Aorta (tissue), 5 donors: Measurements from ENCODE around the gene KRT73. TPM values are rescaled to one million over a fixed set of nuclear protein-coding genes. Genes with fewer than 3 reads are reported as not detected.

Source experiments
- ATAC-seq: fragments of 200-7000 bp; cut with Tn5 transposase; one replicate; pipeline ENCODE4 v1.9.1; 2022; ENCODE audit warnings: moderate library complexity; ENCODE audit not compliant: low FRiP score
- DNase-seq, 2 donors: peaks; one replicate each; pipeline ENCODE4 v3.0.0-alpha.2; 2020
- H3K27ac ChIP-seq, 2 donors: one replicate each; pipeline ENCODE4 v1.5.1; 2013; ENCODE audit warnings: low read length in 2 of 2, mild to moderate bottlenecking in 2 of 2, moderate library complexity in 2 of 2, control low read depth in 1 of 2, inconsistent platforms in 1 of 2, low read depth in 1 of 2
- H3K27me3 ChIP-seq, 2 donors: one replicate each; pipeline ENCODE4 v1.6.1; 2013; ENCODE audit warnings: control low read depth in 1 of 2, low read length in 1 of 2, mild to moderate bottlenecking in 1 of 2, moderate library complexity in 1 of 2; ENCODE audit not compliant: insufficient read depth in 2 of 2, control insufficient read depth in 1 of 2
- H3K36me3 ChIP-seq, 2 donors: one replicate each; pipeline ENCODE4 v1.6.1; 2013; ENCODE audit warnings: control low read depth in 1 of 2, low read length in 1 of 2, mild to moderate bottlenecking in 1 of 2; ENCODE audit not compliant: insufficient read depth in 2 of 2, control insufficient read depth in 1 of 2
- H3K4me1 ChIP-seq, 2 donors: one replicate each; pipeline ENCODE4 v1.6.1; 2013; ENCODE audit warnings: low read length in 2 of 2, control low read depth in 1 of 2, mild to moderate bottlenecking in 1 of 2, moderate library complexity in 1 of 2; ENCODE audit not compliant: insufficient read depth in 2 of 2, control insufficient read depth in 1 of 2
- H3K4me3 ChIP-seq, 2 donors: one replicate each; pipeline ENCODE4 v1.5.1; 2013; ENCODE audit warnings: low read length in 2 of 2, control low read depth in 1 of 2, mild to moderate bottlenecking in 1 of 2
- H3K9me3 ChIP-seq: one replicate; pipeline ENCODE4 v1.6.1; 2013; ENCODE audit warnings: mild to moderate bottlenecking, low read length; ENCODE audit not compliant: control insufficient read depth
- WGBS, 2 donors: extraction: QIAGEN DNeasy Blood & Tissue Kit; methylation state at CpG; one replicate each; pipeline ENCODE4 v1.1.7; 2013; 5-methylcytosine and 5-hydroxymethylcytosine counted together
- intact Hi-C, 2 donors: fragments of 100-400 bp; cut with DNase I; formaldehyde crosslinking; loops; one replicate each; pipeline versions ENCODE4 v1.14.2 to v1.15.0; 2022
- polyA plus RNA-seq, 2 donors: library from polyadenylated mRNA; stranded (reverse); fragments of 200-250 nt; gene quantifications; one replicate each; pipeline ENCODE4 v1.2.3, GENCODE V29; 2013
- total RNA-seq, 2 donors: library from RNA; stranded (reverse); fragmentation: NEBNext Ultra II Directional; extraction: Animal tissue kit (Norgen Biotek cat#: 25700); gene quantifications; one replicate each; pipeline ENCODE4 v1.2.1, GENCODE V29; 2021
- donor health status: healthy with polysubstance abuse.
- donor health status: Bipolar disorder and iron deficiency.
- donor health status: DM: no; HTN: no; CAD: no.
- donor health status: DM: no; HTN: no; CAD: no.
- donor health status: DM: yes; HTN: yes; CAD: no.

The KRT73 gene
- total and polyA plus RNA-seq, 4 donors = not detected

- intact Hi-C loops = loop anchor here (5.0 to 10.0 kb wide), 2 partner anchors 298 to 395 kb away; no protein-coding TSS in a partner anchor
- WGBS, 2 donors = 76 to 78% methylated on average over 10 of the region's 10 CpGs
- Histone ChIP-seq H3K27ac (no peak overlapping the region), H3K36me3 (no peaks in the 10 kb centered on the region), H3K9me3 (no peaks in the 10 kb centered on the region), H3K4me3 (no peak overlapping the region), H3K27me3 (no peaks in the 10 kb centered on the region), H3K4me1 (no peaks in the 10 kb centered on the region)
- no peak for ATAC-seq
- DNase-seq = no peak
Measured at GRCh38 chr12:52579468-52580465, 38.6 kb downstream of the KRT73 start.

GRCh38 chr12:52578469-52578868 is 39.9 kb downstream of the KRT73 start:
- ATAC-seq = no peak
- DNase-seq = no peak

DNA sequence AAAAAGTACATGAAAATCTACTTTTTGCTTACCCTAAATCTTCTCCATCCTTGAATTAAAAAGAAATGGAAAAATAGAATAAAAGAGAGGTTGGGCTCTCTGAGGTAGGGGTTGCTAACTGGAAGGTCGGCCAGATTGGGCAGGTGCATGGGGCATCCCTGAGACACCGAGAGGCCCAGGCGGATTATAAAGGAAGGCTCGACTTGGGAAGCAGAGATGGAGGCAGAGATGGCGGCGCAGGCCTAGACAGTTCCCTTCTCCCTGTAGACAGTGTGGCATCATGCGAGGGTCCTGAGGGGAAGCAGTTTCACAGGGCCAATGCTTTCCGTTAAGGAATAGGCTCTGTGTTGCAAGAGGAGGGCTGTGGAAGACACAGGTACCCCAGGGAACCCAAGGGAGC is 41.0 kb downstream of the KRT73 start:
- H3K4me1 ChIP-seq = no peaks in the 10 kb centered on the region
- H3K4me3 ChIP-seq = no peak overlapping the region
- H3K36me3 ChIP-seq = no peaks in the 10 kb centered on the region
- ATAC-seq (no peak), DNase-seq (no peak)
- H3K27me3 ChIP-seq = no peaks in the 10 kb centered on the region
- WGBS, 2 donors = 90 to 96% methylated on average over 8 of the region's 8 CpGs
- no peak overlapping the region for H3K27ac ChIP-seq
- H3K9me3 ChIP-seq = no peaks in the 10 kb centered on the region
- intact Hi-C loops = no loop called here

More at GRCh38 chr12:52578469-52578868, 39.9 kb downstream of the KRT73 start:
- no peaks in the 10 kb centered on the region for H3K9me3 ChIP-seq
- intact Hi-C loops = no loop called here
- no peak overlapping the region for H3K4me3 ChIP-seq
- no peak overlapping the region for H3K27ac ChIP-seq
- no peaks in the 10 kb centered on the region for H3K36me3 ChIP-seq
- 88 to 90% methylated on average over 3 of the region's 3 CpGs for WGBS, 2 donors
- H3K27me3 ChIP-seq = no peaks in the 10 kb centered on the region
- no peaks in the 10 kb centered on the region for H3K4me1 ChIP-seq

DNA sequence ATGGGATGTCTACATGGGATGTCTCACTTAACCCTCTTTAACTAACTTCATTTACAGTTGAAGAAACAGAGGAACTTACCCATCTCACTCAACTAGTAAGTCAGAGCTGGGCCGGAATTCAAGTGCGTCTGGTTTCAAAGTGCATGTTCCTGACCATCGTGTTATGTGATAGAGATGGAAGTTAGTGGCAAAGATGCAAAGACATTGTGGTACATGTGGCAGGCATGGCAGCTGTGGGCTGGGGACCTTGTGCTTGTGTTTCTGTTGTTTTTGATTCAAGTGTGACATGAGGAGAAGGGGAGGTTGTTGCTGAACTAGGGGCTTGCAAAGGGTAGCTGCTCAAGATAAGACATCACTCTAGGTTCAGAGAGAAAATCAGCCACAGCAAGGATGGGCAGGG is 42.4 kb downstream of the KRT73 start:
- Histone ChIP-seq H3K27ac (no peak overlapping the region), H3K9me3 (no peaks in the 10 kb centered on the region), H3K4me3 (no peak overlapping the region), H3K27me3 (no peaks in the 10 kb centered on the region), H3K4me1 (no peaks in the 10 kb centered on the region), H3K36me3 (no peaks in the 10 kb centered on the region)
- ATAC-seq (no peak), DNase-seq (no peak)
- intact Hi-C loops = no loop called here
- whole genome bisulfite sequencing, 2 donors = 71 to 92% methylated on average over 3 of the region's 3 CpGs

DNA sequence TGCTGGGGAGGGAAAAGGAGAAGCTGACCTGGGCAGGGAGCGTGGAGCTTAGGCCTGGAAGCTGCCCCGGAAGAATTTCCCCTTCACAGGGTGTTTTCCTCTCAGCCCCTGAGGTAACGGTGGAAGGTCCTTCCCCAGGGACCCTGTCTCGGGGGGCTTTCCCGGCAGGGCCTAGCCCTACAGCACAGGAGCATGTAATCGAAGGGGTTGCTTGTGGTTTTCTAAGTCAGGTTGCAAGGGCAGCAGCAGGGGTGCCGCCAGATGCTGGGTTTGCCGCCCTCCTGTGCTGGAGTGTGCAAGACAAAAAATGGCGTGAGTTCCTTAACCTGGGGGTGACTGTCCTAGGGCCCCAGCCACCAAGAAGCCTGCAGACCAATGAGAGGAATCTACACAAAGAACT is 43.1 kb downstream of the KRT73 start:
- DNase-seq (no peak), ATAC-seq (no peak)
- Histone ChIP-seq H3K9me3 (no peaks in the 10 kb centered on the region), H3K4me1 (no peaks in the 10 kb centered on the region), H3K27me3 (no peaks in the 10 kb centered on the region), H3K4me3 (no peak overlapping the region), H3K36me3 (no peaks in the 10 kb centered on the region), H3K27ac (no peak overlapping the region)
- WGBS, 2 donors = 92 to 94% methylated on average over 9 of the region's 9 CpGs
- intact Hi-C loops = no loop called here

GRCh38 chr12:52573743-52574142 is 44.6 kb downstream of the KRT73 start, which contains the start of gene KRT74:
Gene KRT74, minus strand, starts transcription at chr12:52573843. Its CDS starts 66 bp downstream, at chr12:52573777.
- Histone ChIP-seq H3K9me3 (no peaks in the 10 kb centered on the region), H3K4me3 (no peak within 1 kb of the TSS), H3K36me3 (no peaks in the 10 kb centered on the region), H3K27me3 (no peaks in the 10 kb centered on the region), H3K4me1 (no peaks in the 10 kb centered on the region), H3K27ac (no peak within 1 kb of the TSS)
- DNase-seq = no peak
- 81 to 92% methylated on average over 3 of the region's 3 CpGs for WGBS, 2 donors
- intact Hi-C loops = no loop called here
- ATAC-seq = no peak

- no peaks in the 10 kb centered on the region for H3K9me3 ChIP-seq
- H3K36me3 ChIP-seq = no peaks in the 10 kb centered on the region
- DNase-seq = peak in 1 of 2 donors; percentile 13
- no peak overlapping the region for H3K4me3 ChIP-seq
- no peaks in the 10 kb centered on the region for H3K4me1 ChIP-seq
- peak; percentile 17 for ATAC-seq
- no peaks in the 10 kb centered on the region for H3K27me3 ChIP-seq
- H3K27ac ChIP-seq = no peak overlapping the region
- intact Hi-C loops = no loop called here
- 90 to 92% methylated on average over 15 of the region's 15 CpGs for WGBS, 2 donors
Measured at GRCh38 chr12:52573306-52573705, 45.1 kb downstream of the KRT73 start.

GRCh38 chr12:52570511-52570910 is 47.8 kb downstream of the KRT73 start:
- no peaks in the 10 kb centered on the region for H3K27me3 ChIP-seq
- no peaks in the 10 kb centered on the region for H3K9me3 ChIP-seq
- ATAC-seq = no peak
- WGBS, 2 donors = 93 to 94% methylated on average over 10 of the region's 10 CpGs
- intact Hi-C loops = no loop called here
- H3K27ac ChIP-seq = no peak overlapping the region
- H3K4me3 ChIP-seq = no peak overlapping the region
- peak in 1 of 2 donors; percentile 21 for DNase-seq
- no peaks in the 10 kb centered on the region for H3K4me1 ChIP-seq
- no peaks in the 10 kb centered on the region for H3K36me3 ChIP-seq

DNA sequence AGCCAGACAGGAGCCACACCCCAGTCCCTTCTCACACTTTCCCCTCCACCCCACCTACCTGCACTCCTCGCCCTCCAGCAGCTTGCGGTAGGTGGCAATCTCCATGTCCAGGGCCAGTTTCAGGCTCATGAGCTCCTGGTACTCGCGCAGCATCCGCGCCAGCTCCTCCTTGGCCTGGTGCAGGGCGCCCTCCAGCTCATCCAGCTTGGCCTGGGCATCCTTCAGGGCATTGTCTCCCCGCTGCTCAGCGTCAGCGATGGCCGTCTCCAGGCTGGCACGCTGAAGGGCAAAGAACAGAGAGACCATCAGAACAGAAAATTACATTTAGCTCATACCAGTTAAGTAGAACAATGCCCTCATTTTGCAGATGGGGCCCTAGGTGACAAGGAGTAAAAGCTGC is 50.2 kb downstream of the KRT73 start:
- Histone ChIP-seq H3K27ac (no peak overlapping the region), H3K27me3 (no peaks in the 10 kb centered on the region), H3K9me3 (no peaks in the 10 kb centered on the region), H3K36me3 (no peaks in the 10 kb centered on the region), H3K4me1 (no peaks in the 10 kb centered on the region), H3K4me3 (no peak overlapping the region)
- WGBS, 2 donors = 89 to 94% methylated on average over 12 of the region's 12 CpGs
- ATAC-seq = no peak
- intact Hi-C loops = no loop called here
- no peak for DNase-seq
